Neuron (in vitro differentiated cells): ENCODE results near the gene NAA15.

Experiments used
- H2AFZ ChIP-seq: one replicate; pipeline ENCODE4 v1.6.1; 2013; ENCODE audit warnings: low read depth, mild to moderate bottlenecking, inconsistent platforms, low read length, moderate library complexity
- H3K27me3 ChIP-seq: one replicate; pipeline ENCODE4 v1.6.1; 2013; ENCODE audit warnings: low read length; ENCODE audit not compliant: insufficient read depth
- H3K36me3 ChIP-seq: one replicate; pipeline ENCODE4 v1.6.1; 2013; ENCODE audit warnings: low read length; ENCODE audit not compliant: insufficient read depth
- H3K4me1 ChIP-seq: one replicate; pipeline ENCODE4 v1.6.1; 2013; ENCODE audit warnings: low read length; ENCODE audit not compliant: insufficient read depth
- H3K4me3 ChIP-seq: 2 replicates; pipeline ENCODE4 v1.5.1; 2013; ENCODE audit warnings: mild to moderate bottlenecking, low read length, moderate library complexity
- H3K9me3 ChIP-seq: one replicate; pipeline ENCODE4 v1.6.1; 2013; ENCODE audit warnings: low read length

Gene NAA15

DNA sequence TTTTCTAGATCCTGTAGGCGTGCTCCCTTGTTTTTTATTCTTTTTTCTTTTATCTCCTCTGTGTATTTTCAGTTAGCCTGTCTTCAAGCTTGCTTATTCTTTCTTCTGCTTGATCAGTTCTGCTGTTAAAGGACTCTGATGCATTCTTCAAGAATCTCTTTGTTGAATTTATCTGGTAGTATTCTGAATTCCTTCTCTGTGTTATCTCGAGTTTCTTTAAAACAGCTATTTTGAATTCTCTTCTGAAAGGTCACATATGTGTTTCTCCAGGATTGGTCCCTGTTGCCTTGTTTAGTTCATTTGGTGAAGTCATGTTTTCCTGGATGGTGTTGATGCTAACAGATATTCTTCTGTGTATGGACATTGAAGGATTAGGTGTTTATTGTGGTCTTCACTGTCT is 167.9 kb downstream of the NAA15 start:
- no peak overlapping the region for H3K4me3 ChIP-seq
- peaks cover 16% of the 10 kb centered on the region for H3K9me3 ChIP-seq
- H3K27me3 ChIP-seq = no peaks in the 10 kb centered on the region
- H3K36me3 ChIP-seq = peaks cover 13% of the 10 kb centered on the region
- H3K4me1 ChIP-seq = no peaks in the 10 kb centered on the region
- no peak overlapping the region for H2AFZ ChIP-seq
